Raji (cell line): Measurements from ENCODE around the gene PLCH2.

ENCODE experiments used
- POLR2A ChIP-seq: IDR thresholded peaks from 2 replicates; pipeline ENCODE4 v1.6.1; 2011; ENCODE audit warnings: low read depth, low read length, control low read depth; ENCODE audit not compliant: insufficient read depth

PLCH2 gene, protein sequence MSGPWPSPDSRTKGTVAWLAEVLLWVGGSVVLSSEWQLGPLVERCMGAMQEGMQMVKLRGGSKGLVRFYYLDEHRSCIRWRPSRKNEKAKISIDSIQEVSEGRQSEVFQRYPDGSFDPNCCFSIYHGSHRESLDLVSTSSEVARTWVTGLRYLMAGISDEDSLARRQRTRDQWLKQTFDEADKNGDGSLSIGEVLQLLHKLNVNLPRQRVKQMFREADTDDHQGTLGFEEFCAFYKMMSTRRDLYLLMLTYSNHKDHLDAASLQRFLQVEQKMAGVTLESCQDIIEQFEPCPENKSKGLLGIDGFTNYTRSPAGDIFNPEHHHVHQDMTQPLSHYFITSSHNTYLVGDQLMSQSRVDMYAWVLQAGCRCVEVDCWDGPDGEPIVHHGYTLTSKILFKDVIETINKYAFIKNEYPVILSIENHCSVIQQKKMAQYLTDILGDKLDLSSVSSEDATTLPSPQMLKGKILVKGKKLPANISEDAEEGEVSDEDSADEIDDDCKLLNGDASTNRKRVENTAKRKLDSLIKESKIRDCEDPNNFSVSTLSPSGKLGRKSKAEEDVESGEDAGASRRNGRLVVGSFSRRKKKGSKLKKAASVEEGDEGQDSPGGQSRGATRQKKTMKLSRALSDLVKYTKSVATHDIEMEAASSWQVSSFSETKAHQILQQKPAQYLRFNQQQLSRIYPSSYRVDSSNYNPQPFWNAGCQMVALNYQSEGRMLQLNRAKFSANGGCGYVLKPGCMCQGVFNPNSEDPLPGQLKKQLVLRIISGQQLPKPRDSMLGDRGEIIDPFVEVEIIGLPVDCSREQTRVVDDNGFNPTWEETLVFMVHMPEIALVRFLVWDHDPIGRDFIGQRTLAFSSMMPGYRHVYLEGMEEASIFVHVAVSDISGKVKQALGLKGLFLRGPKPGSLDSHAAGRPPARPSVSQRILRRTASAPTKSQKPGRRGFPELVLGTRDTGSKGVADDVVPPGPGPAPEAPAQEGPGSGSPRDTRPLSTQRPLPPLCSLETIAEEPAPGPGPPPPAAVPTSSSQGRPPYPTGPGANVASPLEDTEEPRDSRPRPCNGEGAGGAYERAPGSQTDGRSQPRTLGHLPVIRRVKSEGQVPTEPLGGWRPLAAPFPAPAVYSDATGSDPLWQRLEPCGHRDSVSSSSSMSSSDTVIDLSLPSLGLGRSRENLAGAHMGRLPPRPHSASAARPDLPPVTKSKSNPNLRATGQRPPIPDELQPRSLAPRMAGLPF (N-terminal part only)

DNA sequence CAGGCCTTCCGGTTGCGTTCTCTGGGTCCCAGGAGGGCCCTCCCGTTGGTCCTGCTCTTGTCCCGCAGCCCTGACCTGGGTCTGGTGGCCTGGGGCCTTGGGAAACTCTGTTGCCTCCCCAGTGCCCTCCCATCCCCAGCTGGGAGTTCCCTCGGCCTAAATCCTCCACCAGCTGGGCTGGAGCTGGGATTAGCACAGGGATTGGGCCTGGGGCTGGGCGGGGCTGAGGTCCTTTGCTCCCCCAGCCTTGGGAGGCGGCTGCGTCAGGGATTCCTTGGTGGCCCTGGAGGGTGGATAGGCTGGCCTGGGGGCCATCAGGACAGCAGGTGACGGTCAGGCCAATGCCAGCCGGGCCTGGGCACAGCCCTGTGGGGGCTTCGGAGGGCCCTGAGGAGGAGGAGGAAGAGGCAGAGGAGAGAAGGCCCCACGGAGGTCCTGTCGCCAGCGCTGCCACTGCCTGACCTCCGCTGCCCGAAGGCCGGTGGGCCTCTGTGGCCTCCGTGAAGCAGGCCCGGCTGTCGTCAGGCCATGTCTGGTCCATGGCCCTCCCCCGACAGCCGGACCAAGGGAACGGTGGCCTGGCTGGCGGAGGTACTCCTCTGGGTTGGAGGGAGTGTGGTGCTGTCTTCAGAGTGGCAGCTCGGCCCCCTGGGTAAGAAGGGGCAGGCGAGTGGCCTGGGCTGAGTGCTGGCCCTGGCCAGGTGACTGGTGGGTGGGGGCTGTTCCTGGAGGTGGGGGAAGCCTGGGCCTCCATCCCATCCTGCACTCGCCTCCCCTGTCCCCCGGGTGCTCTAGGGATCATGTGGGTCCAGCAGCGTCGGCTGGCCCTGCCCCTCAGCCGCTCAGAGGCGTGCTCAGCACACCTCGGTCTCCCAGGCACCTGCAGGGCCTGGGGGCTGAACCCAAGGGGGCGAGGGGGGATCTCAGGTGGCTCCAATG, at the start of gene PLCH2:
PLCH2 (plus strand) TSS at position 229 of the 939 bp plus-strand sequence; CDS start at position 529, 300 bp downstream.
- no peak for TF ChIP-seq POLR2A

DNA sequence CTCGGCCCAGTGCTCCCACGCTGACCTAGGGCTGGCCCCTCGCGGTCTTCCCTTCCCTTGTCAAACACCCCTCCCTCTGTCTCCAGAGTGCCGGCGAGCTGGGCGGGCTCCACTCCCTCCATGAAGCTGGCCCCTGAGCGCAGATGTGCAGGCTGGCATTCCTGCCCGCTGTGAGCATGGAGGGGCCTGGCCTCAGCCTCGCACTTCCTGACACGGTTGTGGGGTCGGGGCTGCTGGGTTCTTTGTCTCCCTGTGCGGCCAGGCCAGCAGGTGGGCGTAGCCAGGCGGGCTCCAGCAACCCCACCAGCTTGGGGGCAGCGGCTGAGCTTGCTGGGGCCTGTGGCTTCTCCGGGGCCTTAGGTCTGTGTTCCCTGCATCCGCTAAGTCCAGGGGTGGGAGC, 49.5 kb upstream of the PLCH2 start:
- no peak for TF ChIP-seq POLR2A

DNA sequence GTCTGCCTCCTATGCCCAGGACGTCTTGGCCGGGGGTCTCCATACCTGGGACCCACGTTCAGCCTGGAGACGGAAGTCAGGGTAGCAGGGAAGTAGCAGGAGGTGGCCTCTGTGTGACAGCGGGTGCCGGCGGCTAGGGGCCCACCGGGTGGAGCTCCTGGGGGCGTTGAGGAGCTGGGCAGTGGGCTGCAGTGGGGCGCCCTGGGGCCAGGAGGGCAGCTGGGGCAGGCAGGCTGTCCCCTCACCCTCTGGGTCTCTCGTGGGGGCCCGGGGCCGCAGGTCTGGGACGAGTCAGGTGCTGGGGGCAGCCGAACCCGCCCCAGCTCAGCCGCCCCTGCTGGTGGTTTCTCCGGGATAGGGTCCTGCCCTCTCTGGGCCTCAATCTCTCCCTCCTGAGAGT, 49.0 kb upstream of the PLCH2 start:
- TF ChIP-seq POLR2A: no peak

DNA sequence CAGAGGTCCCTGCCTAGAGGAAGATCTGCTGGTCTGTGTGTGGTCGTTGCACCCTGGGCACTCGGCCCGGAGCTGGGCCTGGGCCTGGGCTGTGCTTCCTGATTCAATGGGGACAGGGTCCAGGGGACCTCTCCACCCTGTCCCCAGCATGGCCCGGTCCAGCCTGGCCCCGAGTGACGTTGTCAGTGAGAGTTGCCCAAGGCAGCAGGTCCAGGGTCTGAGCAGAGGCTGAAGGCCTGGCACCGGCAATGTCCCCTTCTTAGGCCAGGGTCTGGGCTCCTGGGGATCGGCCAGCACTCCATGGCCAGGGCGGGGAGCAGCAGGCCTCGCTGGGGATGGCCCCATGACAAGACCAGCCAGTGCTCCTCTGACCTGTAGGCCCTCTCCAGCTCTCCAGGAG, 48.1 kb upstream of the PLCH2 start:
- no peak for TF ChIP-seq POLR2A

DNA sequence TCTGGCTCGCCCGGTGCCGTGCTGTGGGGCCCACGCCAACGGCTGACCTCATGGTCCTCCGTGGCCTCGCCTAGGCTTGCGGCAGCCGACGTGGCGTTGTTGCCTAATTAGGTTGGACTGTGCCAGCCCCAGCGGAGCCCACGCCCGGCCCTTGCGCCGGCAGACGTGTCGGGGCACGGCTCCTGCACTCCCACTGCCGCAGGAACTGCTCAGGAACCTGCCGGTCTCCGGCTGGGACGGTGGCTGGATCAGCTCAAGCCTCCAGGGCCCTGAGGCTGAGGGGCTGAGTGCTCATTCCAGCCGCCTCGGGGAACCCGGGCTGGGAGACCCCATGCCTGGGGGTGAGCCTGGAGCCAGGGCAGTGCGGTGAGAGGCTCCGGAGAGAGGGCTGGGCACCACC, 47.6 kb upstream of the PLCH2 start:
- no peak for TF ChIP-seq POLR2A

DNA sequence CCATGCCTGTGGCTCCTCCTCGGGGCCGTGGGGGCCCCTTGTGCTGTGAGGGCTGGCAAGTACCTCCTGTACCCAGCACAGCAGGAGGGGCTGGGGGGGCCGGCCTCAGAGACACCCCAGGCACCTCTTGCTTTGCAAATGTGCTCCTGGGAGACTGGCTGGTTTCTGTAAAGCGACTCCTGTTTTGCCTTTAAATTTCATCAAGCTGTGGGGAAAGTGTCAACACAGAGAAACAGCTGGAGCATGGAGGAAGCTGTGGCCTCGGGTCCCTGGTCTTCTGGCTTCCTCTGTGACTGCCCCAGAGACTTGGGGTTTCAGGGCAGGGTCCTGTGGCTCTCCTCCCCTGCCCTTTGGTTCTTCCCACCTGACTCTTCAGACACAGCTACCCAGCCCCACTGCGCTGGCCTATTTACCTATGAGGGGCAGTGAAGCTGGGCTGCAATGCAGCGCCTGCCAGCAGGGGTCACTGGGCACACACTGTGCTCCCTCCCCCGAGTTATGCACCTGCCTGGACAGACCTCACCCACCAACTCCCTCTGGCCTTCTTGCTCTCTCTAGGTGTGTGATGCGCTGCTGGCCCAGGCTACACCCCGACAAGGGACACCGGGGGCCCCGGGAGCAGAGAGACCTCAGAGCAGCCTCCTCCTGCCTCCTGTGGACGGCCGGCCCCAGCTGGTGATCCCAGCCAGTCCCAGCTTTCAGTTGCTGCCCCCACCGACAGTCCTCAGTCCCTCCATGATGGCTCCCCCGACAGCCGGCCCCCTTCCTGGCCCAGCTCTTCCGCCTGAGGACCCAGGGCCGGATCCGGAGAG, 46.1 kb upstream of the PLCH2 start:
- TF ChIP-seq POLR2A: no peak

DNA sequence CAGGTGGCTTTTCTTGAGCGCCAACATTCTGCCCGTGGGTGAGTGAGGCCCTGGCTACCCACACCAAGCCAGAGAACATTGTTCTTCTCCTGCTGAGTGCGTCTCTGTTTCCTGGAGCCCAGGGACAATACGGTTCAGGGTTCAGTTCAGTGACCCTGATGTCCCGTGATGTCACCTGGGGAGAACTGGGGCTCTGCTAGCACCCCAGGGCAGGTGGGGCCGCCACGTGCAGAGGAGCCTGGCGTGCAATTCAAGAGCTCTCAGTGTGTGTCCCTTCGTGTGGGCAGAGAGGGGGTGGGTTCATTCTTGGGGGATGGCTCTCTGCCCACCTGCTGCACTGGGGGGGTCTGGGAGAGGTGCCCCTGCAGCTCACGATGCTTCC, 45.5 kb upstream of the PLCH2 start:
- no peak for TF ChIP-seq POLR2A

DNA sequence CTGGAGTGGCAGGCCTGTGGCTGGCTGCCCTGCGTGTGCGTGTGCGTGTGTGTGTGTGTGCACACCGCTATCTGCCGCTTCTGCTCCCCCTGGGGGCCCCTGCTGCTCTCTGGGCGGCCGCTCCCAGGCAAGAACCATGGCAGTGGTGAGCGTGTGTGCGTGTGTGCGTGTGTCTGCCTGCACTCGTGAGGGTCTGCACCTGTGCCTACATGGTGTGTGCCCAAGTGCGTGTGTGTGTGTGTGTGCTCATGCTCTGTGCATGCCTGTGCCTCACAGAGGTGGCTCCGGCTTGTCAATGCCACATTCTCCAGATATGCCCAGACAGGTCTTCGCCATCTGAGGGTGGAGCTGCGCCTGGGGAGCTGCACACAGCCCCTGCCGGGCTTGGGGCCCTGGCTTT, 45.0 kb upstream of the PLCH2 start:
- no peak for TF ChIP-seq POLR2A

DNA sequence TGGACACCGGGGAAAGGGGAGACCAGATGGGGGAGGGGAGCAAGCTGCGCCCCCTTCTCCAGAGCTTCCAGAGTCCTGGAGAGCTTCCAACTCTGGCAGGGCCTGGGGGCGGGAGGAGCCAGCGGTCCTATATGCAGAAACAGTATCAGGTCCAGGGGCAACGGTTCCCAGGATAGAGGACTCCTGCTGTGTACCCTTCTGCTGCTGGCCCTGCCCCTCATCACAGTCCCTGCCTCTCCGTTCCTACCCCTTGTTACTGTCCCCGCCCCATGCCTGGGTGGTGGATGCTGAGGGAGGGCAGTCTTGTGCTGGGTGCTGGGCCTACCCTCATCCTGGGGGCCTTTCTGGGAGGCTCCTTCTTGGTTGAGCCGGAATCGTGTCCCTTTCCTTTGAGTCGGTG, 44.6 kb upstream of the PLCH2 start:
- TF ChIP-seq POLR2A: no peak

DNA sequence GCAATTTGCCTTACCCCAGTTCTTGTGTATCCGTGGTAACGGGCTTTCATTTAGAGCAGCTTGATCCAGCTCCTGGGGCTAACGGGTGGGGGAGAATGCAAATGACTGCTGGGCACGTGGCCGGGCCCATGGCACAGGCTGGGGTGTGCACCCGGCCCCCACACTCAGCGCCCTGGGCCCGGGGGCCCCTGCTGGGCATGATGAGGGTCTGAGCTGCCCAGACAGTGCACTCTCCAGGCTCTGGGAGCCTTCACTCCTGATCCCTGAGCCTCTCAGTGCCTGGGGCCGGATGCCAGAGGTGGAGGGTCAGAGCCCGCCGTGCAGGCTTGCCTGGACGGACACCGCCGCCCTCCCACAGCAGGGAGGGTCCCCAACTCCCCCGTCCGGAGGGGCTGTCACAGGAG, 43.6 kb upstream of the PLCH2 start:
- TF ChIP-seq POLR2A: no peak

DNA sequence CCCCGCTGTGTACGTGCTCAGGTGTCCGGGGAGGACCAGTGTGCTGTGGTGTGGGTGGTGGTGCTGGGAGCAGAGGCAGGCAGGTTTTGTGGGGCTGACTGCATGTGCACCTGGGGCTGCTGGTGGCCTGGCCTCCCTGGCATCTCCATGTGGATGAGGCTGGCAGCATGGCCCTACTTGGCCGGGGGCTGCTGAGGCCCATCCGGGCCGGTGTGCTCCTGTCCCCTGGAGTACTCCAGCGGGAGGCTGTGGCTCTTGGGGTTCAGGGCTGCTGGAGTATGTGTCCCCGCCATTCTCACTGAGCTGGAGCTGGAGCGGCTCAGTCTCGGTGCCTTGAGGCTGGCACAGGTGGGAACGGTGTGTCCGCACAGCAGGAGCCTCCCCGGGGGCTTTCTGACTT, 42.9 kb upstream of the PLCH2 start:
- TF ChIP-seq POLR2A: no peak

DNA sequence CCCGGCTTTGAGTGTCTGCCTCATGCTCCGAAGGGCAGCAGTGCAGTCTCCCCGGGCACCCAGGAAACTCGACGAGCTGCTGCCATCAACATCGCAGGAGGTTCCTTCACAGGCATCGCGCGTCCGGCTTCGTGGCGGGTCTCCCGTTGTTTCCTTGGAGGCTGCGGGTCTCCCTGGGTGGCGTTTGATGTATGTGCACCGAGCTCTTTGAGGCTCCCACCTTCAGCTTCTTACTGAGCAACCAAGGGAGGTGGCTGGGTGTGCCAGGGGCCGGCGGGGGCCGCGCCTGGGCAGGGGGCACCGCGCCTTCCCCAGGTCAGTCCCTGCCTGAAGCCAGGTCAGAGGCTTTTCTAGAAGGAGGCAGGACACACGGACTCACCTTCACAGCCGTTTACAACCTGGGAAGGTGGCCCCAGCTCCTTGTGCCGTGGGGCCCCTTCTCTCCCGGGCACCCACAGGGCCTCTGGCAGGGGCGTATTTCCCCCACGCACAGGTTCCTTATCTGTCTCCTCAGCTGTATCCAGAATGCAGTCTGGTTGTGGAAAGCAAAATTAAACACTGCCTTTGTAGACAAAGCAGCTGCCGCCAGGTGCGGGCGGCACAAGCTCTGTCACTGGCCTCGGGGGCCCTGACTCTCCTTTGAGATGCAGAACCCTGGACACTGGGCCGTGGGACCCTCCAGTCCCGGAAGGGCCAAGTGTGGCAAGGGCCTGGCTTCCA, 42.0 kb upstream of the PLCH2 start:
- no peak for TF ChIP-seq POLR2A

DNA sequence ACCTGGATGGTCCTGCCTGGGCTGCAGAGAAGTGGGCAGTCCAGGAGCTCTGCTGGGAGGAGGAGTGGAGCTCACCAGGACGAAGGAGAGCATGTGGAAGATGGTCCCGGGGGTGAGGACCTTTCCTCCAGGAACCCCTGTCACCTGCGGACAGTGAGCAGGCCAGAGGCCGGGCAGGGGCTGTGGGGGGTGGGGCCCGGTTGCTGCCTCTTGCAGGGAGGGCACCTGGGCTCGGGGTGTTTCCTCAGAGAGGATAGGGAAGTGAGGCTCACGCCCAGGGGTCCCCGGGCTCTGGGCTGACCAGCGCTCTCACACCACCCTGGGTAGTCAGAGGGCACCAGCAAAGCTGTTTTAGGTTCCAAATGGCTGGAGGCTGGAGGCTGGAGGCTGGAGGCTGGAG, 41.0 kb upstream of the PLCH2 start:
- TF ChIP-seq POLR2A: no peak
